OCI-LY1 (cell line): Measurements from ENCODE around the gene SST.

Experiments
- H2AFZ ChIP-seq: fragments of 200-600 bp; sonication (generic), shearing (Covaris generic); 2 replicates; pipeline ENCODE4 v1.6.0; 2014; ENCODE audit warnings: antibody characterized with exemption, mild to moderate bottlenecking, low read length
- H3F3A ChIP-seq: fragments of 200-600 bp; sonication (generic), shearing (Covaris generic); 2 replicates; pipeline ENCODE4 v1.6.0; 2014; ENCODE audit warnings: mild to moderate bottlenecking, antibody characterized with exemption, low read length, moderate library complexity; ENCODE audit not compliant: insufficient read depth
- H3K27ac ChIP-seq: fragments of 200-600 bp; sonication (generic); 2 replicates; pipeline ENCODE4 v1.5.1; 2014; ENCODE audit warnings: low read length, mixed run types, mild to moderate bottlenecking, low read depth; ENCODE audit not compliant: poor library complexity, severe bottlenecking
- H3K27me3 ChIP-seq: fragments of 200-600 bp; sonication (generic); 2 replicates; pipeline ENCODE4 v1.6.0; 2014; ENCODE audit warnings: antibody characterized with exemption, mild to moderate bottlenecking, low read length, moderate library complexity; ENCODE audit not compliant: insufficient read depth
- H3K36me3 ChIP-seq: fragments of 200-600 bp; sonication (generic); 2 replicates; pipeline ENCODE4 v1.6.1; 2014; ENCODE audit warnings: mild to moderate bottlenecking, antibody characterized with exemption, low read length, moderate library complexity, mixed read lengths; ENCODE audit not compliant: insufficient read depth
- H3K4me1 ChIP-seq: fragments of 200-600 bp; sonication (generic); 2 replicates; pipeline ENCODE4 v1.5.1; 2014; ENCODE audit warnings: mild to moderate bottlenecking, low read length, moderate library complexity; ENCODE audit not compliant: insufficient read depth, severe bottlenecking
- H3K4me2 ChIP-seq: fragments of 200-600 bp; sonication (generic), shearing (Covaris generic); 2 replicates; pipeline ENCODE4 v1.6.1; 2014; ENCODE audit warnings: low read length
- H3K4me3 ChIP-seq: fragments of 200-600 bp; sonication (generic); 2 replicates; pipeline ENCODE4 v1.5.1; 2014; ENCODE audit warnings: low read length, low read depth, mild to moderate bottlenecking, mixed read lengths; ENCODE audit not compliant: poor library complexity, severe bottlenecking
- H3K79me2 ChIP-seq: fragments of 200-600 bp; shearing (Covaris generic); 2 replicates; pipeline ENCODE4 v1.6.1; 2016; ENCODE audit warnings: mixed run types, low read length, mixed read lengths; ENCODE audit not compliant: insufficient read depth
- H3K9ac ChIP-seq: fragments of 200-600 bp; sonication (generic), shearing (Covaris generic); 2 replicates; pipeline ENCODE4 v1.6.1; 2014; ENCODE audit warnings: mild to moderate bottlenecking, low read length, mixed read lengths
- H3K9me2 ChIP-seq: fragments of 200-600 bp; sonication (generic), shearing (Covaris generic); 2 replicates; pipeline ENCODE4 v1.6.1; 2014; ENCODE audit warnings: low read depth, mild to moderate bottlenecking, low read length, mixed read lengths
- H3K9me3 ChIP-seq: fragments of 200-600 bp; shearing (Covaris generic); 2 replicates; pipeline ENCODE4 v1.6.1; 2014; ENCODE audit warnings: low read length, mixed read lengths
- H4K20me1 ChIP-seq: fragments of 200-600 bp; sonication (generic), shearing (Covaris generic); 2 replicates; pipeline ENCODE4 v1.6.0; 2016; ENCODE audit warnings: mild to moderate bottlenecking, low read length; ENCODE audit not compliant: insufficient read depth
- EZH2 ChIP-seq: fragments of 200-600 bp; sonication (generic), shearing (Covaris generic); IDR thresholded peaks from 2 replicates; pipeline ENCODE4 v1.8.0; 2017; ENCODE audit warnings: borderline replicate concordance, mixed run types, mild to moderate bottlenecking, antibody characterized with exemption, low read length, moderate library complexity, mixed read lengths
- TF ChIP-seq, protein P1 (sequence below): fragments of 200-600 bp; sonication (generic), shearing (Covaris generic); IDR thresholded peaks from 2 replicates; pipeline ENCODE4 v1.5.1; 2017; ENCODE audit warnings: mild to moderate bottlenecking, antibody characterized with exemption, low read length, moderate library complexity, mixed read lengths

The SST gene

DNA sequence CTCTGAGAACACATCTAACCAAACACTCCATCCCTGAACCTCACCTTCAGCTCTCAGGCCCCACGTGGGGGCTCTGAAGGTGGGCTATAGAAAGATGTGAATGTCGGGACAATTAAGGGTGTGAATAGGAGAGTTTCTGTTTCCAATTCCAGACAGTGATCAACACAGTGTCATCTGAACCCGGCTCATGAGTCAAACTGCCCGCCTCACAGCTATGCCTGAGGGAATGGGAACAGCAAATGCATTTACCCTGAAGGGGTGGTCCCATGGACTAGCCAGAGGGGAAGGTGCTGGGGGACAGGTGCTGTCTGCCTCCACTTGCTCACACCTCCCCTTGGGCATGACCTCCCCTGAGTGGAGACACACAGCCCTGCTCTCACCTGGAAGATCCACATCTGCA lies 25.8 kb upstream of the SST start:
- Histone ChIP-seq H3K27me3 (peaks cover 24% of the 10 kb centered on the region; the same call in 1 of the 2 replicates), H3K9ac (no peak overlapping the region), H3K27ac (no peak overlapping the region), H3K9me3 (no peaks in the 10 kb centered on the region), H3F3A (no peaks in the 10 kb centered on the region), H3K4me2 (no peak overlapping the region), H3K4me1 (no peaks in the 10 kb centered on the region), H3K9me2 (no peaks in the 10 kb centered on the region), H3K4me3 (no peak overlapping the region), H2AFZ (no peak overlapping the region), H3K36me3 (no peaks in the 10 kb centered on the region), H3K79me2 (no peaks in the 10 kb centered on the region), H4K20me1 (no peaks in the 10 kb centered on the region)
- TF ChIP-seq EZH2, result no peak
- TF ChIP-seq, protein P1, sequence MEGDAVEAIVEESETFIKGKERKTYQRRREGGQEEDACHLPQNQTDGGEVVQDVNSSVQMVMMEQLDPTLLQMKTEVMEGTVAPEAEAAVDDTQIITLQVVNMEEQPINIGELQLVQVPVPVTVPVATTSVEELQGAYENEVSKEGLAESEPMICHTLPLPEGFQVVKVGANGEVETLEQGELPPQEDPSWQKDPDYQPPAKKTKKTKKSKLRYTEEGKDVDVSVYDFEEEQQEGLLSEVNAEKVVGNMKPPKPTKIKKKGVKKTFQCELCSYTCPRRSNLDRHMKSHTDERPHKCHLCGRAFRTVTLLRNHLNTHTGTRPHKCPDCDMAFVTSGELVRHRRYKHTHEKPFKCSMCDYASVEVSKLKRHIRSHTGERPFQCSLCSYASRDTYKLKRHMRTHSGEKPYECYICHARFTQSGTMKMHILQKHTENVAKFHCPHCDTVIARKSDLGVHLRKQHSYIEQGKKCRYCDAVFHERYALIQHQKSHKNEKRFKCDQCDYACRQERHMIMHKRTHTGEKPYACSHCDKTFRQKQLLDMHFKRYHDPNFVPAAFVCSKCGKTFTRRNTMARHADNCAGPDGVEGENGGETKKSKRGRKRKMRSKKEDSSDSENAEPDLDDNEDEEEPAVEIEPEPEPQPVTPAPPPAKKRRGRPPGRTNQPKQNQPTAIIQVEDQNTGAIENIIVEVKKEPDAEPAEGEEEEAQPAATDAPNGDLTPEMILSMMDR, result no peak

DNA sequence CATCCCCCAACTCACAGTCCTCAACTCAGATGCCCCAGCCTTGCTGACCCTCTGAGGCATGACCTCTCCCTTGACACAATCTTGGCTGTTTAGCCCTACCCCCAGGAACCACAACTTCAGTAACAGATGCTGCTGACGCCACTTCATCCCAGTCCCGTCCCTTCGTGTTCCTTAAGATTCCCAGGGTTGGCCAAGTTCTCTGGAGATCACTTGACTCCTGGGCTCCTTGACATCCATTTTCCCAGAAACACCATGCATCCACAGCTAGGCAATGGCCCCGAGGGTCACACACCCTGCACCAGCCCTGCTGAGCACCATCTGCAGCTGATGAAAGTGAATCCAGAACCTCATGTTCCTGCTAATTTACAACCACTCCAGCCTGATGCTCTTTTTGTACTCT lies 25.3 kb upstream of the SST start:
- Histone ChIP-seq H3K27me3 (peaks cover 24% of the 10 kb centered on the region; the same call in 1 of the 2 replicates), H3K4me3 (no peak overlapping the region), H3K9me3 (no peaks in the 10 kb centered on the region), H3F3A (no peaks in the 10 kb centered on the region), H3K4me1 (no peaks in the 10 kb centered on the region), H4K20me1 (no peaks in the 10 kb centered on the region), H3K4me2 (no peak overlapping the region), H3K9me2 (no peaks in the 10 kb centered on the region), H3K9ac (no peak overlapping the region), H3K79me2 (no peaks in the 10 kb centered on the region), H3K27ac (no peak overlapping the region), H2AFZ (no peak overlapping the region), H3K36me3 (no peaks in the 10 kb centered on the region)
- TF ChIP-seq EZH2, result no peak
- TF ChIP-seq, protein P1, result no peak

DNA sequence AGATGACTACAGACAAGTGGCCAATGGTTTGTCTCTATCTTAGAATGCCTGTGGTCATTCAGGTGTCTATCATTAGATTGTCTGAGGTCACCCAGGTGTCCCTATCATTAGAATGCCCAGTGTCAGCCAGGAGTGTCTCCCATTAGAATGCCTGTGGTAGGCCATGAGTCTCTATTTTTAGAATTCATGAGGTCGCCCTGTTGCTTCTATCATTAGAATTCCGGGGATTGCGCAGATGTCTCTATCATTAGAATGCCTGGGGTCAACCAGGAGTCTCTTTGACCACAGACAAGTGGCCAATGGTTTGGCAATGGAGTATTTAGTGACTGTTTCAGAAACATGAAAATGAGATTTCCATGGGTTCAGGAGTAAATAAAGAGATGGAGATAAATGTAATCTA lies 24.6 kb upstream of the SST start:
- no peaks in the 10 kb centered on the region for H3K9me3 ChIP-seq
- no peaks in the 10 kb centered on the region for H3K79me2 ChIP-seq
- H2AFZ ChIP-seq, result no peak overlapping the region
- H3K36me3 ChIP-seq, result no peaks in the 10 kb centered on the region
- H3K9ac ChIP-seq, result no peak overlapping the region
- H3K27me3 ChIP-seq, result peaks cover 20% of the 10 kb centered on the region; the same call in 1 of the 2 replicates
- H3K27ac ChIP-seq, result no peak overlapping the region
- H3K4me2 ChIP-seq, result no peak overlapping the region
- TF ChIP-seq, protein P1, result no peak
- TF ChIP-seq EZH2, result no peak
- no peaks in the 10 kb centered on the region for H3K9me2 ChIP-seq
- H3F3A ChIP-seq, result no peaks in the 10 kb centered on the region
- H3K4me3 ChIP-seq, result no peak overlapping the region
- no peaks in the 10 kb centered on the region for H3K4me1 ChIP-seq
- no peaks in the 10 kb centered on the region for H4K20me1 ChIP-seq
